DOHH2 (cell line): ENCODE results near the gene RAC2.

Source experiments
- H3F3A ChIP-seq: fragments of 200-600 bp; sonication (generic), shearing (Covaris generic); 2 replicates; pipeline ENCODE4 v1.6.0; 2016; ENCODE audit warnings: antibody characterized with exemption, mild to moderate bottlenecking; ENCODE audit not compliant: control insufficient read depth, insufficient read depth
- H3K27ac ChIP-seq: fragments of 200-600 bp; sonication (generic); 2 replicates; pipeline ENCODE4 v1.5.1; 2014; ENCODE audit warnings: low read depth, mild to moderate bottlenecking, low read length, moderate library complexity
- H3K27me3 ChIP-seq: fragments of 200-600 bp; sonication (generic); 2 replicates; pipeline ENCODE4 v1.6.1; 2014; ENCODE audit warnings: mild to moderate bottlenecking, low read length, mixed read lengths; ENCODE audit not compliant: control insufficient read depth
- H3K36me3 ChIP-seq: fragments of 200-600 bp; sonication (generic); 2 replicates; pipeline ENCODE4 v1.6.1; 2014; ENCODE audit warnings: mild to moderate bottlenecking, low read length, moderate library complexity, mixed read lengths; ENCODE audit not compliant: control insufficient read depth
- H3K4me1 ChIP-seq: fragments of 200-600 bp; sonication (generic); 2 replicates; pipeline ENCODE4 v1.6.1; 2014; ENCODE audit warnings: mild to moderate bottlenecking, low read length, mixed read lengths; ENCODE audit not compliant: control insufficient read depth
- H3K4me2 ChIP-seq: fragments of 200-600 bp; sonication (generic); 2 replicates; pipeline ENCODE4 v1.6.0; 2014; ENCODE audit warnings: mild to moderate bottlenecking, low read length, moderate library complexity
- H3K4me3 ChIP-seq: fragments of 200-600 bp; sonication (generic); 2 replicates; pipeline ENCODE4 v1.5.1; 2014; ENCODE audit warnings: mild to moderate bottlenecking, low read length, mixed read lengths
- H3K79me2 ChIP-seq: fragments of 200-600 bp; sonication (generic); 2 replicates; pipeline ENCODE4 v1.6.1; 2014; ENCODE audit warnings: mild to moderate bottlenecking, low read length, mixed read lengths; ENCODE audit not compliant: control insufficient read depth
- H3K9me2 ChIP-seq: fragments of 200-600 bp; sonication (generic); replicated peaks from 2 replicates; pipeline ENCODE4 v1.6.1; 2014; ENCODE audit warnings: mild to moderate bottlenecking, low read length, mixed read lengths; ENCODE audit not compliant: control insufficient read depth
- H3K9me3 ChIP-seq: fragments of 200-600 bp; sonication (generic); 2 replicates; pipeline ENCODE4 v1.6.1; 2014; ENCODE audit warnings: antibody characterized with exemption, low read length, mixed read lengths; ENCODE audit not compliant: control insufficient read depth, insufficient read depth
- H4K20me1 ChIP-seq: fragments of 200-600 bp; sonication (generic); 2 replicates; pipeline ENCODE4 v1.6.0; 2014; ENCODE audit warnings: low read depth, mild to moderate bottlenecking, antibody characterized with exemption, low read length, moderate library complexity; ENCODE audit not compliant: control insufficient read depth, insufficient read depth
- EZH2phosphoT487 ChIP-seq: fragments of 200-600 bp; sonication (generic); IDR thresholded peaks from 2 replicates; pipeline ENCODE4 v1.6.1; 2017; ENCODE audit warnings: borderline replicate concordance, mild to moderate bottlenecking, antibody characterized with exemption, low read length, moderate library complexity, mixed read lengths
- TF ChIP-seq, protein P1 (sequence below): fragments of 200-600 bp; sonication (generic); IDR thresholded peaks from one replicate; pipeline ENCODE4 v1.5.1; 2014; ENCODE audit warnings: antibody characterized with exemption, mild to moderate bottlenecking, low read depth, low read length; ENCODE audit not compliant: poor library complexity, severe bottlenecking

RAC2 gene

DNA sequence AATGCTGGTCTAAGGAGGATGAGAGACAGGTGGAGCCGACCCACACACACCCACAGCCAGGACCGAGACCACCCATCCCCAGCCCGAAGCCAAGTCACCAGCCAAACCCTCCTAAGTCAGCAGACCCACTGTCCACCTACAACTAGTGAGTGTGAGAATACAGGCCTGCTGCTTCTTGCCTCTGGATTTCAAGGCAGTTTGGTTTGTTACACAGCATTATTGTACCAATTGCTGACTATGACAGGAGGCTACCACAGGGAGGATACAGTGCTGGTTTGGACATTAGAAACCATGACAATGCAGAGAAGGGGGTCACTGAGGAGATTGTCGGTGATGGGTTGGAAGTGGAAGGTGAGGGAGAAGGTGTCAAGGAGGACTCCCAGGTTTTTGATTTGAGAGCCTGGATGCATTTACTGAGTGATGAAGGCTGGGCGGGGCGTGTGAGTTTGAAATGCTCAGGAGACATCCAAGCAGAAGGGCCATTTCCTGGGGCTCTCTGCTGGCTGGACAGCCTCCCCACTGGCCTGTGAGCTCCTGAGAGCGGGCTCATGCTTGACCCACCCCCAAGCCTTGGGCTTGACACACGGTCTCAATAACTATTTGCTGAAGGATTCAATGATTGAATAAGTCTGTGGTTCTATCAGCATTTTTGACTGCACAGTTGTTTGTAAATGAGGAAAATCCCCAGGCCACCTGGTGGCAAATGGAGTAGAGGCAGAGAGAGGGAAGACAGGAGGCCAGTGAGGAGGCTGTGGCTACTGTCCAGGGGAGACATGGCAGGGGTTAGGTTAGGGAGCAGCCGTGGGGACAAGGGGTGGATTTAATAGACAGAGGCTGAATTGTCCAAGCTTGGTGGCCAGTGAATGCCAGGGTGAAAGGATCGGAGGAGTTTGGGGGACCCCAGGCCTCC is 22.4 kb downstream of the RAC2 start:
- Histone ChIP-seq H3K79me2 (no peaks in the 10 kb centered on the region), H3K4me3 (no peak overlapping the region), H3K9me2 (no peaks in the 10 kb centered on the region), H3K27ac (0 out of 2 replicates have a peak overlapping the region, but pooled peaks have one; percentile 11), H3K27me3 (no peaks in the 10 kb centered on the region), H3K4me1 (peaks cover 59% of the 10 kb centered on the region), H3K9me3 (no peaks in the 10 kb centered on the region), H3K36me3 (peaks cover 33% of the 10 kb centered on the region), H3K4me2 (no peak overlapping the region), H3F3A (peaks cover 11% of the 10 kb centered on the region), H4K20me1 (no peaks in the 10 kb centered on the region)
- no peak for TF ChIP-seq EZH2phosphoT487
- TF ChIP-seq, protein P1, sequence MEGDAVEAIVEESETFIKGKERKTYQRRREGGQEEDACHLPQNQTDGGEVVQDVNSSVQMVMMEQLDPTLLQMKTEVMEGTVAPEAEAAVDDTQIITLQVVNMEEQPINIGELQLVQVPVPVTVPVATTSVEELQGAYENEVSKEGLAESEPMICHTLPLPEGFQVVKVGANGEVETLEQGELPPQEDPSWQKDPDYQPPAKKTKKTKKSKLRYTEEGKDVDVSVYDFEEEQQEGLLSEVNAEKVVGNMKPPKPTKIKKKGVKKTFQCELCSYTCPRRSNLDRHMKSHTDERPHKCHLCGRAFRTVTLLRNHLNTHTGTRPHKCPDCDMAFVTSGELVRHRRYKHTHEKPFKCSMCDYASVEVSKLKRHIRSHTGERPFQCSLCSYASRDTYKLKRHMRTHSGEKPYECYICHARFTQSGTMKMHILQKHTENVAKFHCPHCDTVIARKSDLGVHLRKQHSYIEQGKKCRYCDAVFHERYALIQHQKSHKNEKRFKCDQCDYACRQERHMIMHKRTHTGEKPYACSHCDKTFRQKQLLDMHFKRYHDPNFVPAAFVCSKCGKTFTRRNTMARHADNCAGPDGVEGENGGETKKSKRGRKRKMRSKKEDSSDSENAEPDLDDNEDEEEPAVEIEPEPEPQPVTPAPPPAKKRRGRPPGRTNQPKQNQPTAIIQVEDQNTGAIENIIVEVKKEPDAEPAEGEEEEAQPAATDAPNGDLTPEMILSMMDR: no peak

DNA sequence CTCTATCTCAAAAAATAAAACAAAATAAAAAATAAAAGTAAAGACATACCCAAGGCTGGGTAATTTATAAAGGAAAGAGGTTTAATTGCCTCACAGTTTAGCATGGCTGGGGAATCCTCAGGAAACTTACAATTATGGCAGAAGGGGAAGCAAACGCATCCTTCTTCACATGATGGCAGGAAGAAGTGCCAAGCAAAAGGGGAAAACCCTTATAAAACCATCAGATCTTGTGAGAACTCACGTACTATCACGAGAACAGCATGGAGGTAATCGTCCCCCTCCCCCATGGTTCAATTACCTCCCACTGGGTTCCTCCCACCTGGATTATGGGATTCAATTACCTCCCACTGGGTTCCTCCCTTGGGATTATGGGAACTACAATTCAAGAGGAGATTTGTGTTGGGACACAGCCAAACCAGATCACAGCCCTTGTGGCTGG is 23.5 kb downstream of the RAC2 start:
- H3K9me3 ChIP-seq: no peaks in the 10 kb centered on the region
- peaks cover 67% of the 10 kb centered on the region for H3K4me1 ChIP-seq
- no peaks in the 10 kb centered on the region for H3K9me2 ChIP-seq
- no peaks in the 10 kb centered on the region for H4K20me1 ChIP-seq
- TF ChIP-seq EZH2phosphoT487: no peak
- TF ChIP-seq, protein P1: no peak
- no peak overlapping the region for H3K27ac ChIP-seq
- peaks cover 11% of the 10 kb centered on the region for H3F3A ChIP-seq
- peaks cover 22% of the 10 kb centered on the region for H3K36me3 ChIP-seq
- H3K4me2 ChIP-seq: no peak overlapping the region
- H3K4me3 ChIP-seq: no peak overlapping the region
- no peaks in the 10 kb centered on the region for H3K79me2 ChIP-seq
- H3K27me3 ChIP-seq: no peaks in the 10 kb centered on the region

DNA sequence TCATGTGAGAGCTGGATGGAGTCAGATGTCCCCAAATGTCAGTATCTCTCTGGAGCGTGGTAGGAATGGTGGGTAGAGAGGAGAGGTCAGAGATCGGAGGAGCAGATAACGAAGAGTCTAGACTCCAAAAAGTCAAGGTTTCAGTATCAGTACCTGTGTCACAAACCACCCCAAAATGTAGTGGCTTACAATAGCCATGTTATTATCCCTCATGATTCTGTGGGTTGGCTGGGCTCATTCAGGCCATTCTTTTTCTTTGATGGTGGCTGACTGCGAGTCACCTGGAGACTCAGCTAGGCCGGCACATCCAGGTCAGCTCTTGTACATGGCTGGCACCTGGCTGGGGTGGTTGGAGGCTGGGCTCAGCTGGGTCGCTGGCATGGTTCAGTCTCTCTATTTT is 24.5 kb downstream of the RAC2 start:
- peaks cover 64% of the 10 kb centered on the region for H3K4me1 ChIP-seq
- H3K79me2 ChIP-seq: no peaks in the 10 kb centered on the region
- peak overlapping the region; percentile 79 for H3K27ac ChIP-seq
- H3K36me3 ChIP-seq: peaks cover 12% of the 10 kb centered on the region
- H3K27me3 ChIP-seq: no peaks in the 10 kb centered on the region
- H3K9me2 ChIP-seq: no peaks in the 10 kb centered on the region
- H3F3A ChIP-seq: peaks cover 11% of the 10 kb centered on the region
- H3K4me3 ChIP-seq: peak overlapping the region; percentile 47
- no peaks in the 10 kb centered on the region for H4K20me1 ChIP-seq
- no peak for TF ChIP-seq EZH2phosphoT487
- TF ChIP-seq, protein P1: no peak
- peak overlapping the region; percentile 75 for H3K4me2 ChIP-seq
- no peaks in the 10 kb centered on the region for H3K9me3 ChIP-seq
